ENCODE measurements around the gene NTM.

The NTM gene

DNA sequence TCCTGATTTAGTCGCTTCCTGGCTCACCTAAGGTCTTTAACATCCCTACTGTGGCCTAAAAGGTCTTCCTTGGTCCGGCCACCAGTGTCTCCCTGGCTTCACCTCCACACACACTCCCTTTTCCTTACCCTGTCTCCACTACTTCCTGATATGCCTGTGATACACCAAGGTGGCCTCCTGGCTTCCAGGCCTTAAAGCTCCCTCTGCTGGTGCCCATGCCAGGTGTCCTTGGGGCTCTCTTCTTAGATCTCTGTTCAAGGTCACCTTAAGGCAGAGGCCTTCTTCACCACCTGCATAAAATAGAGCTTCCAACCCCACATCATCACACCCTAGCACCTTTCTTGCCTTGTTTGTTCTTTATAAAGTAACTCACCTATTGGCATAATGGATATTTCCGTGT, 787.7 kb downstream of the NTM start:
- no peak for DNase-seq (ENCODE audit: low read depth)

- peak; percentile 13 for DNase-seq (ENCODE audit: low read depth)
Observed at GRCh38 chr11:132158696-132159095, 788.3 kb downstream of the NTM start.

DNA sequence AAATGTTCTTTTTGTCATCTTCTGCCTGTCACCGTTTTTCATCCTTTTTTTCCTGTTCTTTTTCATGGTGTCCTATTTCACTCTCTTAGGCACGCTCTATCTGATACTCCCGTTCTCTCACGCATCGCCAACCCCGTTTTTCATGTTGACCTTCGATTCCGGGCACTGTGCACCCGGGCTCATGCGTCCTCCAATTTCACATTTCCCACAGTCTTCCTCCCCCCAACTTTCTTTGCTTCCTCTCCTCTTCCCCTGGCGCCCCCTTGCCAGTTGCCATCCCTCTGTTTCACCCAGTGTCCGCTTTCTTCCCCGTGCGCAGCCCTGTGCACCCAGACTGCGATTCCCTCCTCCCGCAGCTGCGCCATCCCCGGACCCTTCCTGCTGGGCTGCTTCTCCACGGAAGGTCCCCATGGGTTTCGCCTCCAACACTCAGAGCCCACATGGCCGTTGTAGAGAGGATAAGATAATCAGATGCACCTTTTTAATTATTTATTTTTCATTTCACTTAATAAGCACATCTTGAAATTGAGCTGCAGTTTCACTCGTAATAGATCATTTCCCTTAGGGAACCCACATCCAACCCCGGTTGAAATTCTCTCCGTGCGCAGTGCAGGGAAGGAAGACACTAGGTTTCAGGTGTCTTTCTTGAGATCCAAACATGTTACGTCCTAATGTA, 791.1 kb downstream of the NTM start:
- no peak for DNase-seq (ENCODE audit: low read depth)

DNA sequence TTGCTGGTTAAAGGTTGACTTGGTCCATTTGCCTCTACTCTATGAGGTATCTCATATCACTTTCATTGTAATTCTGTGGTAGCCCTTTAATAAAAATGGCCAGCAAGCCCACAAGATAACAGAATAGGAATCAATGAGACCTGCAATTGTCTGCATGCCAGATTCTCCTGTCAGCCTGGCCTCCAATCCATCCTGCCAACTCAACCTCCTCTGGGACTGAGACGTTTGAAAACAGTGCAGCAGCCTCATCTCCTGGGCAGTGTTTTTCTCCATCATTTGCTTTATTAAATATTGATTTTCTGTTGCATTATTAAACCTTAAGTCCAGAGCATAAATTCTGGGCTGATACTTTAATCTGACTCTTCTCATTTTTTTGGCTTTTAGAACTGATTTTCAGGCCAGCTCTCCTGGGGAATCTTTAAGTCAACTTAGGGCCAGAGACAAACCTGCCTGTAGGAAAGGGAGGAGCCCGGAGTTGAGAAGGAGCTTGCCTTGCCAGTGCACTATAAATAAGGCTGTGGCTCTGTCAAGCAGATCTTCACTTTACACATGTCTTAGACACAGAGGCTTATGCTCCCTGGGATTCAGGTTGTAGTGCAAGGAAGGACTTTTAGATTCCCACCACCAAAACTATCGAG, 798.0 kb downstream of the NTM start:
- DNase-seq (ENCODE audit: low read depth): no peak

DNA sequence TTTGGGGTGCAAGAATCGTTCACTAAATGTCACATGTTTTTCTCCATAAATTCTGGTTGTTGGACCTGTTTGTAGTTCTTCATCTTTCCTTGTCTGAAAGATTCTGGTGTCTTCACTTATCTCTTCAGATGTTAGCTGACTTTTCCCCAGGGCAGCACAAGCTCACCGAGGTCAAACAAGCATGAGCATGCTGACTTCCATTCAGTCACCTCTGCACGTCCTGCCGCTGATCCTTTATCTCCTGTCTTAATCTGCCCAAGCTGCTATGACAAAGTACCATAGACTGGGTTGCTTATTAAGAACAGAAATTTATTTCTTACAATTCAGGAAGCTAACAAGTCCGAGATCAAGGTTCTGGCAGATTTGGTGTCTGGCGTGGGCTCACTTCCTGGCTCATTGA, 800.6 kb downstream of the NTM start:
- DNase-seq (ENCODE audit: low read depth): no peak

DNA sequence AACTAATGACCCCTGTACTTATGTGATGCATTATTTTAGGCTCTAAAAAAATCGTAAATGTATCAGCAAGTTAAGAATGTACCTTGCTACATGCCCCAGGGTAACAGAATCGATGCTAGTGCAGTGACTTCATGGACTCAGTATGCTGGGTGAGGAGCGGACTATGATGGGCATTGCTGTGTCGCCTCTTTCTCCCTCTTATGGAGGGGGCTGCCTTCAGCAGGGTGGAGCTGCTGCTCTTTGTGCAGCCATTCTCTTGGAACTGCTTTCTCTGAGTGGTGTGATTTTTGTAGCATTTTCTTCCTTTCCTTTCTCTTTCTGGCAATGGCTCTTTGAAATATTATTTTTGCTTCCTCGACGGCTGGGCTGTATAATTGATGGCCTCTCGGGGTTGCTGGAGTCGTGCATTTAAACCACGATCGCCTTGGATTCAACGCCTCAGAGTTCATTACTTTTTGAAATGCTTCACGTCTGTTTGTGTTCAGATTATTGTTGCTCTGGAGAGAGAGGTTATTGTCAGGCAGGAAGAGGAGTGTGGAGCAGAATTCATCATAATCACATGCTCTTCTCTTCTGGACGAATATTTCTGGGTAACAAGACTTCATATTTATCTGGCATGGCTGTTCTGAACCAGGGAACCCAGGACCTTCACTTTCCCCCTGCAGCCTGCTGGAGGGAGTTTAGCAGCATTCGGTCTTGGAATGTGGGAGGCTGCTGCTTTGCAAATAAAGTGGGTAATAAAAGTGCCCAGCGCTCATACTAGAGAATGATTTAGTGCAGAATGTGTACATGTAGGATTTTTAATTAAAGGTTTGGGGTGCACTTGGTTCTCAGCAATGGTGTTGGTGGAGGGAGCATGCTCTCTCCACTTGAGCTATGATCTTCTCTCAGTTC, 804.2 kb downstream of the NTM start:
- DNase-seq (ENCODE audit: low read depth): no peak

DNA sequence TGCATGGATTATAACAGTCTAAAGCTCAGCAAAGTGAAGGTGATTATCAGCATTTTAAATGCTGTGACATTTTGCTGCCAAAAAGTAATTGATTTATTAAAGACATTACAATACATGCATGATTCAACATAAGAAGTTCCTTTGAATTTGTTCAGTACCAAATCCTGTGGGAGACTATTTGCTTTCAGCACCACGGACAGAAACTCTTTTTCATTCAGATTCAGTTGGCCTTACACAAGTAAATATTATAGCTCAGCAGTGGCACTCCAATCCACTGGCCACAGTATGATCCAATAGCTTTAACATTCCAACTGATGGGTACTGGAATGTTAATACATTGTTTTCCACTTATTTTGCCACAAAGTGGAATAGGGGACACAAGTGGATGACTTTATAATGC, 806.7 kb downstream of the NTM start:
- peak; percentile 11 for DNase-seq (ENCODE audit: low read depth)

GRCh38 chr11:132184079-132184478, 813.7 kb downstream of the NTM start:
- DNase-seq (ENCODE audit: low read depth): no peak

GRCh38 chr11:132185726-132186592, 815.5 kb downstream of the NTM start:
- no peak for DNase-seq (ENCODE audit: low read depth)

GRCh38 chr11:132186699-132187098, 816.3 kb downstream of the NTM start:
- DNase-seq (ENCODE audit: low read depth): no peak

- no peak for DNase-seq (ENCODE audit: low read depth)
Observed at GRCh38 chr11:132187386-132187785, 817.0 kb downstream of the NTM start.

GRCh38 chr11:132187814-132188213, 817.4 kb downstream of the NTM start:
- DNase-seq (ENCODE audit: low read depth): peak; percentile 11

DNA sequence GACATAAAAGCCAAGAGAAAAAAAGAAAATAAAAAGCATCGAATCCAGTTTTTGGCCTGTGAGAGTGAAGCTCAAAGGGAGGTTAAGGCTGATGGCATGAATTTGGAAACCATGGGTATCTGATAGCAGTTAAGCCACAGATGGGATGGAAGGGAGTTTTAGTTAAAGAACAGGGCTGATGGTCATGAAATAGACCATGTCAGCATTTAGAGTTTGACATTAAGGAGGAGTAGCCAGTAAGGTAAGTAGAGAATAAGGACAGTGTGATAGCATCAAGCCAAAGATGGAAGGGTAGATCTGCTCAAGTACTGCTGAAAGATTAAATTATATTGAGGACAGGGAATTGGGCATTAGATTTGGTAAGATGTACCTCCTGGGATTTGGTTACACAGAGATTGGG, 826.5 kb downstream of the NTM start:
- no peak for DNase-seq (ENCODE audit: low read depth)

DNA sequence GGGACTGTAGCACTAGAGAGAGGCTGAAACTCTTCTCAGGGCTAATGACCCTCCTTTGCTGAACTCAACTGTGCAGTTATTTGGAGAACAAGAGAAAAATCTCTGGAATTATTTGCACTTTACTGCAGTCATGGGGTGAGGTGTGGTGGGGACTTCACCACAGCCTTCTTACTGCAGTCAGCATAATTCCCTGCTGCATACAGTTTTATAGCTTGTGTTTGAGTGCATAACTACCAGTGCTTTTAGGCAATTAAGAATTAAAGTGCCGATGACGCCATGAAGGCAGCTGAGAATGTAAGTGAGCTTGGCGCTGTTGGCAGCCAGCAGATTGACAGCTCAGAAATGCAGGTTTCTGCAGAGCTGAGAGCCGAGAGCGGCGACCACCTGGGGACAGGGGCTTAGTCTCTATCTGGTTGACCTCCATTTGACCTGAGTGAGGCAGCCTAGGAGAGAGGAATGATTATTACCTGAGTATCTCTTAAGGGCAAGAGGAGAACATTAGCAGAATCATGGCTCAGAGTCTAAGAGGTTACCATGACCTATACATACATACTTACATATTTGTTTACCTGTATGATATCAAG, 830.0 kb downstream of the NTM start:
- DNase-seq (ENCODE audit: low read depth): no peak

DNA sequence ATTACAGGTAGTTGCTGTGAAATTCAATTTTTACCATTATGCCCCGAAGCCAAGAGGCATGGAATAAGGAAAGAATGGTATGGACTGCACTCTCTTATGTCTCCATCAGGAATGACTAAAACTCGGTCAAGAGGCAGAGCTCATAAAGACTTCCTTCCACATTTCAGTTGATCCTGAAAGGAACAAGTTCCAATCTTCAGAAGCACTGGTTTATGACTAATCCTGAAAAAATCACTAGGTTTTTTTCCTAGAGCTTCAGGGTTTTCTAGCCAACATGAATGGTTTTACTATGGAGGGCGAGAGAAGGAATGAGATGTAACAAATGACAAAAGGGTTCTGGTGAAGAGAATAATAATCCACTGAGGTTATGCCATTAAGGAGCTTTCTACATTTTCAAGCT, 832.2 kb downstream of the NTM start:
- peak; percentile 22 for DNase-seq (ENCODE audit: low read depth)

DNA sequence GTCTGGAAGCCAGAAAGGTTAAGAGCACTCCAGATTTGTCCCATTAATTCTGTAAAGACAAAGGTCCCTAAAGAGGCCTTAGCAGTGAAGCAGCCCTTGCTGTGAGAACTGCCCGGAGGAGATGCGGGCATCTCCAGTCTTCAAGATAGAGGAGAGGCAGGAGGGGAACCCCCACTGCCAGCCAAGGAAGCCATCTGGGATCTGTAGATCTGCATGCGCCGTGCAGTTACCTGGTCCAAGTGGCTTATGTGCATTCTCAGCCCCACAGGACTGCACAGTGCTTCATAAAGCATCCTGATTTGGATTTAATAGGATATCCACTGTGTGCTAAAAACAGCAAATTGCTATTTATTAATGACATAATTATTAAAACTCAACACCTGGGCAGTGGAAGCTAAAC, 834.6 kb downstream of the NTM start:
- no peak for DNase-seq (ENCODE audit: low read depth)

GRCh38 chr11:132205496-132205895, 835.1 kb downstream of the NTM start:
- DNase-seq (ENCODE audit: low read depth): no peak

DNA sequence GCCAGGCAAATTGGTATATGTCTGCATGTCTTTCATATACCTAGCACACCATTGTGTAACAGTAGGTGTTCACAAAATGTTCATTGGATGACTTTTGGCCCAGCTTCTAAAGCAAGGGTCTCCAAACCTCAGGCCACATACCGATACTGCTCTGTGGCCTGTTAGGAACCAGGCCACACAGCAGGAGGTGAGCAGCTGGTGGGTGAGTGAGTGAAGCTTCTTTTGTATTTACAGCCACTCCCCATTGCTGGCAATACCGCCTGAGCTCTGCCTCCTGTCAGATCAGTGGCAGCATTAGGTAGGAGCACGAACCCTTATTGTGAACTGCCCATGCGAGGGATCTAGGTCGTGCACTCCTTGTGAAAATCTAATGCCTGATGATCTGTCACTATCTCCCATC, 836.6 kb downstream of the NTM start:
- DNase-seq (ENCODE audit: low read depth): no peak

DNA sequence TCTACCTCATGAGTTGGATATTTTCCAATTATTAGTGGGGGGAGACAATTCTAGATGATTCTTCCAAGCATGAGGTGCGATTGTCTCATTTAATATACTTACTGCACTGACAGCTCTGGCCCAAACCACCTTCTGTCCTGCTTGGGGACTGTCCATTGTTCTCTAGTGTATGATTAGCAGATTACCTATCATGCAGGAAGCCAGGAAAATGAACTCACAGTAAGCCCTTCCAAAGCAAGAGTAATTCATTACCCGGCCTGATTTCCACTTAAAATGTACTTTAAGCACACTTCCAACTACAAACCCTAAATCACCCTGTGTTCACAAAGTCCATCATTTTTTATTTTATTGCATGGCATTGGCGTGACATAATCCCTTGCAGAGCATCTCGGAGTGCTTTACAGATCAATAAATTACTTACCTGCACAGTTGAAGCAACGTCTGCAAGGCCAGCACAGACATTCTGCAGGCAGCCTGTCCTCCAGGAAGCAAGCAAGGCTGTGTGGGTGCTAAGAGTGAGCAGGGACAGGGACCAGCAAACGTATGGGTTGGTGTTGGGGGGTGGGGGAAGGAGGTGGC, 838.2 kb downstream of the NTM start:
- DNase-seq (ENCODE audit: low read depth): no peak

GRCh38 chr11:132211479-132211878, 841.1 kb downstream of the NTM start:
- no peak for DNase-seq (ENCODE audit: low read depth)

GRCh38 chr11:132217856-132218255, 847.4 kb downstream of the NTM start:
- no peak for DNase-seq (ENCODE audit: low read depth)

All from non-pigmented ciliary epithelial cell (primary cell).